GM12878 (cell line): ENCODE data around the gene TEKT2. TPM values are rescaled to one million over a fixed set of nuclear protein-coding genes. Genes with fewer than 3 reads are reported as not detected.

ENCODE experiments used
- ATF7 ChIP-seq: fragments of 450-650 bp; IDR thresholded peaks from 2 replicates; pipeline ENCODE4 v1.6.1; 2016; ENCODE audit warnings: low read depth, mild to moderate bottlenecking
- CHD4 ChIP-seq: fragments of 200-600 bp; sonication (generic); IDR thresholded peaks from 2 replicates; pipeline ENCODE4 v1.6.1; 2016; ENCODE audit warnings: mild to moderate bottlenecking
- FOXK2 ChIP-seq: fragments of 450-650 bp; IDR thresholded peaks from 2 replicates; pipeline ENCODE4 v1.6.1; 2017; ENCODE audit warnings: mild to moderate bottlenecking, moderate library complexity
- HDAC2 ChIP-seq: fragments of 200-600 bp; sonication (generic); IDR thresholded peaks from 2 replicates; pipeline ENCODE4 v1.6.1; 2017
- IRF3 ChIP-seq: fragments of 450-650 bp; IDR thresholded peaks from 2 replicates; pipeline ENCODE4 v1.6.1; 2014; ENCODE audit warnings: mild to moderate bottlenecking
- JUNB ChIP-seq: IDR thresholded peaks from 2 replicates; pipeline ENCODE4 v1.6.1; 2016; ENCODE audit warnings: antibody characterized with exemption, mild to moderate bottlenecking
- KDM1A ChIP-seq: fragments of 200-600 bp; sonication (generic); IDR thresholded peaks from 2 replicates; pipeline ENCODE4 v1.6.1; 2016; ENCODE audit warnings: borderline replicate concordance
- MYC ChIP-seq: IDR thresholded peaks from 2 replicates; pipeline ENCODE4 v1.6.1; 2011; ENCODE audit warnings: mild to moderate bottlenecking, low read length, moderate library complexity, inconsistent platforms; ENCODE audit not compliant: insufficient read depth, insufficient replicate concordance, insufficient read length, severe bottlenecking
- RBBP5 ChIP-seq: fragments of 200-600 bp; sonication (generic); conservative IDR thresholded peaks from 2 replicates; pipeline ENCODE4 v1.6.1; 2016
- RFX5 ChIP-seq: IDR thresholded peaks from 2 replicates; pipeline ENCODE4 v1.6.1; 2011; ENCODE audit warnings: low read depth, low read length, improper control_type of control experiment
- SKIL ChIP-seq: fragments of 450-650 bp; IDR thresholded peaks from 2 replicates; pipeline ENCODE4 v1.6.1; 2017; ENCODE audit warnings: mild to moderate bottlenecking, low read depth, inconsistent platforms; ENCODE audit not compliant: poor library complexity, severe bottlenecking
- SMAD1 ChIP-seq: fragments of 450-650 bp; IDR thresholded peaks from 2 replicates; pipeline ENCODE4 v1.6.1; 2018; ENCODE audit warnings: mild to moderate bottlenecking, low read depth; ENCODE audit not compliant: partially characterized antibody
- SMARCA5 ChIP-seq: fragments of 450-650 bp; IDR thresholded peaks from 2 replicates; pipeline ENCODE4 v1.6.1; 2017; ENCODE audit warnings: mild to moderate bottlenecking
- SP1 ChIP-seq: IDR thresholded peaks from one replicate; pipeline ENCODE4 v1.6.1; 2011; ENCODE audit warnings: low read depth, low read length
- TCF3 ChIP-seq: IDR thresholded peaks from 2 replicates; pipeline ENCODE4 v1.6.1; 2012; ENCODE audit warnings: low read depth, mild to moderate bottlenecking, low read length, borderline replicate concordance; ENCODE audit not compliant: insufficient read depth
- WRNIP1 ChIP-seq: IDR thresholded peaks from 2 replicates; pipeline ENCODE4 v1.6.1; 2011; ENCODE audit warnings: low read depth, low read length, improper control_type of control experiment, borderline replicate concordance
- YBX1 ChIP-seq: fragments of 450-650 bp; IDR thresholded peaks from 2 replicates; pipeline ENCODE4 v1.6.1; 2016; ENCODE audit warnings: antibody characterized with exemption
- ZBTB40 ChIP-seq: fragments of 450-650 bp; IDR thresholded peaks from 2 replicates; pipeline ENCODE4 v1.6.1; 2016; ENCODE audit warnings: mild to moderate bottlenecking, moderate library complexity, borderline replicate concordance
- ZNF207 ChIP-seq: fragments of 450-650 bp; IDR thresholded peaks from 2 replicates; pipeline ENCODE4 v1.6.1; 2014; ENCODE audit warnings: antibody characterized with exemption, mild to moderate bottlenecking, borderline replicate concordance
- ZNF274 ChIP-seq: IDR thresholded peaks from one replicate; pipeline ENCODE4 v1.8.0; 2011; ENCODE audit not compliant: insufficient read length, insufficient read depth
- ZSCAN29 ChIP-seq: fragments of 450-650 bp; IDR thresholded peaks from 2 replicates; pipeline ENCODE4 v1.6.1; 2017; ENCODE audit warnings: mild to moderate bottlenecking, moderate library complexity
- polyA plus RNA-seq, 11 experiments: library from polyadenylated mRNA; depleted of rRNA in 4 of 11; unstranded in 6 of 11; stranded (reverse) in 5 of 11; fragments of >200 nt; fragmentation: Nextera tagmentation in 4 of 11; fragmentation: Illumina TruSeq in 1 of 11; extraction: Ambion mirVana in 4 of 11; extraction: Trizol in 1 of 11; gene quantifications; 1 replicate in 1 of 11; 2 replicates in 10 of 11; pipeline versions ENCODE4 v1.2.1 to v1.2.3, GENCODE V29; 2011 to 2016; ENCODE audit warnings: inconsistent platforms in 2 of 11, missing spikeins in 2 of 11, low read depth in 1 of 11
- total RNA-seq, 4 experiments: library from RNA; depleted of rRNA in 3 of 4; stranded (reverse); fragments of >200 nt in 3 of 4; fragmentation: Illumina TruSeq in 1 of 4; extraction: Trizol in 1 of 4; gene quantifications; 2 replicates each; pipeline versions ENCODE4 v1.2.1 to v1.2.3, GENCODE V29; 2013 to 2021
- TF ChIP-seq, protein P1 (sequence below): fragments of 450-650 bp; IDR thresholded peaks from 2 replicates; pipeline ENCODE4 v1.6.1; 2017; ENCODE audit warnings: borderline replicate concordance

The TEKT2 gene
- total and polyA plus RNA-seq, 10 of the 15 experiments (the other 5 are each of a cell fraction or from before 2014, with no cell fraction given) = 0.07 to 0.13 TPM; not detected in 8

GRCh38 chr1:36088577-36089392 lies 4.9 kb downstream of the TEKT2 start, which contains the start of gene ADPRS (continued):
- TF ChIP-seq SMARCA5 (peak; percentile 97), WRNIP1 (no peak), HDAC2 (0 out of 2 replicates have a peak, but pooled peaks have one; percentile 86), KDM1A (no peak), ZNF207 (peak; percentile 97), SP1 (peak; percentile 54), MYC (peak; percentile 73), ATF7 (no peak), ZNF274 (no peak), IRF3 (no peak), SMAD1 (no peak), FOXK2 (no peak), TCF3 (peak; percentile 77), ZBTB40 (peak; percentile 89), RFX5 (no peak), YBX1 (no peak), SKIL (no peak), CHD4 (no peak), JUNB (no peak), RBBP5 (0 out of 2 replicates have a peak, but pooled peaks have one; percentile 42), ZSCAN29 (no peak)
- TF ChIP-seq, protein P1, sequence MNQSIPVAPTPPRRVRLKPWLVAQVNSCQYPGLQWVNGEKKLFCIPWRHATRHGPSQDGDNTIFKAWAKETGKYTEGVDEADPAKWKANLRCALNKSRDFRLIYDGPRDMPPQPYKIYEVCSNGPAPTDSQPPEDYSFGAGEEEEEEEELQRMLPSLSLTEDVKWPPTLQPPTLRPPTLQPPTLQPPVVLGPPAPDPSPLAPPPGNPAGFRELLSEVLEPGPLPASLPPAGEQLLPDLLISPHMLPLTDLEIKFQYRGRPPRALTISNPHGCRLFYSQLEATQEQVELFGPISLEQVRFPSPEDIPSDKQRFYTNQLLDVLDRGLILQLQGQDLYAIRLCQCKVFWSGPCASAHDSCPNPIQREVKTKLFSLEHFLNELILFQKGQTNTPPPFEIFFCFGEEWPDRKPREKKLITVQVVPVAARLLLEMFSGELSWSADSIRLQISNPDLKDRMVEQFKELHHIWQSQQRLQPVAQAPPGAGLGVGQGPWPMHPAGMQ = no peak
